HG03575 (cell line): ENCODE results near the gene EFEMP2.

ENCODE experiments used
- ATAC-seq: cut with Tn5 transposase; IDR thresholded peaks from one replicate; pipeline ENCODE4 v1.9.1; 2021; ENCODE audit not compliant: unreplicated experiment, insufficient number of reproducible peaks, low FRiP score; ENCODE audit errors: extremely low read depth

The EFEMP2 gene

DNA sequence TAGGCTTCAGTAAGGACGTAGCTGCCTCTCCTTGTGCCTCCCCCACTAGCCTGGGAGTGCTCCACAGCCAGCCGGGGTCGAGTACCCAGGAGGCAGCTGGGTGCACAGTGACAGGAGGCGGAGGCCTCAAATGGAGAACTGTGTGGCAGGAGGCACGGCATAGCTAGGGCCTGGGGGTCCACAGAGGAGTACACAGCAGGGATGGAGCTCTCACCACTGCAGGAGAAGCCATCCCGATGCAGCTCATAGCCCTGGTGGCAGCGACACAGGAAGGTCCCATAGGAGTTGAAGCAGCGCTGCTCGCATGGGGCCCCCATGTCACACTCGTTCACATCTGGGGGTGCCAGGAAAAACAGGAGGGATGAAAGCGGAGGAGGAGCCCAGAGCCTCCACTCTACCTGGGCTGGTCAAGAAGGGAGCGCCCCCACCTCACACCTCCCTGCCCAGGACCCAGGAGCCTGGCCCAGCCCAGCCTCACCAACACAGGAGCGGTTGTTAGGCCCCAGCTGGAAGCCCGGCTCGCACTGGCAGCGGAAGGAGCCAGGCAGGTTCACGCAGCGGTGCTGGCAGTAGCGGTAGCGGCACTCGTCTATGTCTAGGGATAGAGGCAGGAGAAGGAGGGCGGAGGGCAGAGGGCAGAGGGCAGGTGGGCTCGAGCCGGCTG lies 2.8 kb downstream of the EFEMP2 start:
- ATAC-seq, result no peak

DNA sequence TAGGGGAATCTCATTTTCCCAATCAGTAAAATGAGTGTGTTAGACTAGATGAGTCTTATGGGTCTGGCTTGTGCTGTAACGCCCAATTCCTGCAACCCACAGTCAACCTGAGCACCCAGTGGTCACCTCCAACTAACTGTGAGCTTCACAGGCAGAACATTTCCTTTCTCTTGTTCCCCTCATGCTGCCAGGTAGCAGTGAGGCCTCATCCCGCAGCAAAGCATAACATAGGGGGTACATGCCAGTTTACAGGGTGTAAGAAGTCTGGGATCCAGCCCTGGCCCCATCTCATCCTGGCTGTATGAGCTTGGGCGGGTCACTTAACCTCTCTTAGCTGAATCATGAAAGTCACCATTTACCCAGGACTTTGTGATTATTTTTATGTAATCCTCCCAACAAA lies 3.7 kb downstream of the EFEMP2 start:
- no peak for ATAC-seq

DNA sequence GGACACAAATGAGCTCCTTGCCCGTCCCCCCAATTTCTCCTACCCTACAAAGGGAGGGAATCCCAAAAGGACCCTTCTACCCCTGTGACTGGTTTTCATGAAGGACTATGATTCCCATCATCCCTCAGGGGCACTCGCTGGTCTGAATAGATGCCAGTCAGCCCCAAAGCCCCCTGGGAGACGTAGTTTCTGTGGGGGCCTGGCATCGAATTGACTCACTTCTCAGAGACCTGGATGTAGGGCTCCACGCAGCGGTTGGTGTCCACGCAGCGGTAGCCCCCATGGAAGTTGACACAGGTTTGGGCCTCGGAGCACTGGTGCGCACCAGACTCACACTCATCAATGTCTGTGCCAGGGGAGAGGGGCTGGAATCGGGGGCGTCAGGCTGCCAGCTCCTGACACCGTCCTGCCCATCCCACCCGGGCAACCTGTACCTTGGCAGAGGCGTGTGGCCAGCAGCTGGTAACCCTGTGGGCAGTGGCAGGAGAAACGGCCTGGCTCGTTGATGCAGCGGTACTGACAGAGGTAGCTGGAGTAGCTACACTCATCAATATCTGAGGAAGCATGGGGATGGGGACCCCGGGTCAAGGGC lies 4.4 kb downstream of the EFEMP2 start:
- no peak for ATAC-seq

DNA sequence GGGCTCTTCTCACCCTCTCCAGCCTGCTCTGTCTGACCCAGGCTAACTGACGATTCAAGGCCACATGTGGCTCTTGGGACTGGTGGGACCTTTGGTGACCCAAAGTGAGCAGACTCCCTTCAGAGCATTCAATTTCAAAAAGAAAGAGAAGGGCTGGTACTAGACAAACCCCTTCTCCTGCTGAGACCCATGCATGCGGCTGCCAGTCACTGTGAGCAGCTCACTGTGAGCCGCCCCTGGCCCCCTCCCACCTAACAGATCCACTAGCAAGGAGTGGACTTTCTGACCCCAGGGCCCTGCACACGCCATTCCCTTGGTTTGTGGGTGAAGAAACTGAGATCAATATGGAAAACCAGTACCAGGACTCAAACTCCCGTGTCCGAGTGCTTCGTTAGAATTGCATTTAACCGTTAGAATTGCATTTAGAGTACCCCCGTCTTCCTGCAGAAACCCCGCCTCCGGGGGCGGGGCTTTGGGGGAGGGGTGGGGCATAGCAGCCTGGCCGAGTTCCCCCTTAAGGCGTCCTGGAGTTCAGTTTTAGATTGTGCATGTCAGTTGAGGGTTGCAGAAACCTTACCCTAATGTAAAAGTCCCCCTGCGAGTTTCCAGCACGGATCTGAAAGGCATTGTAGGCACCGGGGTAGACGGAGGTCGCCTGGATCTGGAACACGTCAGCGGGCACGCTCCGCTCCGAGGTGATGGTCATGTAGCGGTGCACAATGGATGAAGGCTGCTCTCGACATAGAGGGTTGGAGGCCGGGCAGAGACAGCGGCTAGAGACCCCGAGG lies 5.1 kb downstream of the EFEMP2 start:
- ATAC-seq, result no peak

DNA sequence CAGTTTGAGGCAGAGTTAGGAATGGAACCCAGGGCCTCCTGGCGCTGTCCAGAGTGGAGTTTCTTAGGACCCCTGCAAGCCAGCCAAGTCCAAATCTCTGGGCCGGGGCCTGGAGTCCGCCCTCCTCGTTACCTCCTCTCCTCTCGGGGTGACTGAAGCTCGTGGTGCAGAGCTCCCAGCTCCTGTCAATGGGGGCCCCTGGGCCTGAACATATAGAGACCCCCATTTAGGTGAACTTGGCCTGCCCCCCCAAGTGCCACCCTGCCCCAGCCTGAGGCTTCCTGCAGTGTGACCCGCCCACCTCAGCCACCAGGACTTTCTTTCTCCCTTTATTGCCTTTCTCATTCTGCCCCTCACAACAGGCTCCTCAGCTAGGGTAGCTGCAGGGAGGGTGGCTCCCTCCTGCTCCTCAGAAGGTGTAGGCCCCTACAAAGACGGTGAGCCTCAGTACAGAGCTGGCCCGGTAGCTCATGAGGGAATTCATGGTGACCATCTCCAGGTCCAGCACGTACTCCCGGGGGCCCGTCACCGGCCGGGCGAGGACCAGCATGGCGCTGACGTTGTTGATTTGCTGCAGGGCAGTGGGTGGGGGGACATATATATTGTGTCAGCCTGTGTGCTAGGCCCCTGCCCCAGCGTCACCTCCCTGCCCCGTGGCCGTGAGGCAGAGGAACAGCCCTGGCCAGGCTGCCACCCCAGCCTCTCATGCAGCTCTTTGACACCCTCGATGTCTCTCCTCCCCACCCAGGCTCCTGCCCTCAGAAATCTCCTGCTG lies 5.9 kb downstream of the EFEMP2 start:
- ATAC-seq, result no peak

DNA sequence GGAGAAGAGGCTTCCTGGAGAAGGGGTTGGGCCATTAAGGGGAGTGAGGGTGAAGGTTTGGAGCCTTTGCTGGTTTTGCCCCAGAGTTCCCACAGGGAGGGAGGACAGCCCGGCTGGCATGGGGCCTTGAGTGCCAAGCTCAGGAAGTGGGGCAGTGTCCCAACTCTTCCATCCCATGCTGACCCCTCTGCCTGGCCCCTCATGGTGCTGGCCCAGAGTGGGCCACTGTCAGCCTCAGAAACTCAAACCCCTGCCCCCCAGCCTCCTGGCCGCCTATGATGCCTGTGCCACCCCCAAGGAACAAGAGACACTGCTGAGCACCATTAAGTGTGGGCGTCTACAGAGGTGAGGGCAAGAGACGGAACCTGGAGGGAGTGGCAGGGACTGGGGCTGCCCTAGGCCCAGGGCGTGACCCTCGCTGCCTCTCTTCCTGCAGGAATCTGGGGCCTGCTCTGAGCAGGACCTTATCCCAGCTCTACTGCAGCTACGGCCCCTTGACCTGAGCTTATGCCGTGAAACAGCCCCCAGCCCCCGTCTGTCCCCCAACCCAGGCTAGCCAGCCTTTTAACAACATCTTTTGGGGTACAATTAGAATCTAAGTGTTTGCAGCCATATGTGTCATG lies 6.9 kb downstream of the EFEMP2 start:
- ATAC-seq, result no peak

DNA sequence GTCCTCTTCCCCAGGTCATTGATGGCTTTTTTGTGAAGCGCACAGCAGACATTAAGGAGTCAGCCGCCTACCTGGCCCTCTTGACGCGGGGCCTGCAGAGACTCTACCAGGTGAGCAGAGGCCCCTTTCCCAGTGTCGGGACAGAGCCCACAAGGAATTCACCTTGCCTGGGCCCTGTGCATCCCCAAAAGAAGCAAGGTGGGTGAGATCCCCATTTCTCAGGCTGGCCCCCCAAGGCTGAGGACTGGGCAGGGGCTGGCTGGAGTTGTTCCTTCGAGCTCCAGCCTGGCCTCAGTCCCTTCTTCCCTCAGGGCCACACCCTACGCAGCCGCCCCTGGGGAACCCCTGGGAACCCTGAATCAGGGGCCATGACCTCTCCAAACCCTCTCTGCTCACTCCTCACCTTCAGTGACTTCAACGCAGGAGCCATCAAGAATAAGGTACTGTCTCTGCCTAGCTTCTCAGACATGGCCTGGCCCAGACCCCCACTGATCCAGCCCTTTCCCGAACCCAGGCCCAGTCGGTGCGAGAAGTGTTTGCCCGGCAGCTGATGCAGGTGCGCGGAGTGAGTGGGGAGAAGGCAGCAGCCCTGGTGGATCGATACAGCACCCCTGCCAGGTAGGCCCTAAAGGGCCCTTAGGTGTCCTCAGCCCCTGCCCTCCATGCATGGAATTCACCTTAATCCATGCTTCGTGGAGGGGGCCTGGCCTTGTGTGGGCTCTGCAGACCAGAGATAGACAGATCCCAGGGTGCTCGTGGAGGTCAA lies 7.7 kb downstream of the EFEMP2 start:
- ATAC-seq, result no peak

DNA sequence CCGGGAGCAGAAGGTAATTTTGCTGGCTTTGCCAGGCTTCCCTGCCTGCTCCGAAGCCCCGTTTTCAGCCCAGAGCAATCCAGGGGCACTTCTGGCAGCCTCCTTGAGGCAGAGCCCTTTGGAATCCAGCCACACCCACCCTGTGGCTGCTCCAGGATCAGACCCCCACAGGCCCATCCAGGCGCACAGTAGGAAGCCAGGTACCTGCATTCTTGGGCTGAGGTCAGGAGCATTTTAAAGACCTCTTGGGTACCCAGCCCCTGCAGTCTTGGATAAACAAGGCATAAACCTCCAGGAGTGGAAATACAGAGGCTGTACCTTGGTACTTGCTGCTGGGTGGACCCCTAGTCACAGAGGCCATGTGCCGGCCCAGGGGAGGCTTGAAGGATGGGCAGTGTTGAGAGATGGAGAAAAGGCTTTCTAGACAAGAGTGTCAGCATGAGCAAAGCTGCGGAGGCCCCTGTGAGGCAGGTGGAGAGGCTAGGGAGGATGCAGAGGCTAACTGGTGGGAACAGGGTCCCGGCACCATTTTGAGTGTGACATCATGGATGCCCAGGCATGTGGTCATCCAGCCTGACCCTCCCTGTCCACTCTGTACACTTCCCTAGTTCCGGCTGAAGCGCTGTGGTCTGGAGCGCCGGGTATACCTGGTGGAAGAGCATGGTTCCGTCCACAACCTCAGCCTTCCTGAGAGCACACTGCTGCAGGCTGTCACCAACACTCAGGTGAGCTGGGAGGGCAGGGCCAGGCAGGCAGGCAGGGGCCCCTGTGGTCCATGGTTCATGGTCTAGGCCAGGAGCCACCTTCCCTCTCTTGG lies 8.5 kb downstream of the EFEMP2 start:
- no peak for ATAC-seq

DNA sequence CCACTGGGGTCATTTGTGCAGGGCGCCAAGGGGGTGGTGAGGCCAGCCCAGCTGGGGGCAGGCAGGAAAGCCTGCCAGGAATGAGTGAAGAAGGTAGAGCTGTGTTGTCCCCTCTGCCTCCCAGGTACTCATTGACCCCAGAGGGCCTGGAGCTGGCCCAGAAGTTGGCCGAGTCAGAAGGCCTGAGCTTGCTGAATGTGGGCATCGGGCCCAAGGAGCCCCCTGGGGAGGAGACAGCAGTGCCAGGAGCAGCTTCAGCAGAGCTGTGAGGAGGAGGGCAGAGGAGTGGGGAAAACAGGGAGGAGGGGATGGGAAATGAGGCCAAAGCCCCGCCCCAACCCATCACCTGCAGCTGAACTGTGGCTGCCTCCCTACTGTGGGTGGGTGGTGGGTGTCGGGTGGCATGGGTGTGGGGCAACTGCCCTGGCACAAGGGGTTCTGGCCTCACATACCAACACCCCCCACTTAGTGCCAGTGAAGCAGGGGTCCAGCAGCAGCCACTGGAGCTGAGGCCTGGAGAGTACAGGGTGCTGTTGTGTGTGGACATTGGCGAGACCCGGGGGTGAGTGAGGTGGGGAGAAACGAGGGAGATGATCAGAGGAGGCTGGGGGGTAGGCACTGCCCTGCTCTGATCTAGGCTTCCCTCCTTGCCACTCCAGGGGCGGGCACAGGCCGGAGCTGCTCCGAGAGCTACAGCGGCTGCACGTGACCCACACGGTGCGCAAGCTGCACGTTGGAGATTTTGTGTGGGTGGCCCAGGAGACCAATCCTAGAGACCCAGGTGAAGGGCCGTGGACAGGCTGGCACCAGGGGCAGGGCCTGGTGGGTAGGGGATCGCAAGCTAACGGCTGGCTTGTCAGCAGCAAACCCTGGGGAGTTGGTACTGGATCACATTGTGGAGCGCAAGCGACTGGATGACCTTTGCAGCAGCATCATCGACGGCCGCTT lies 9.4 kb downstream of the EFEMP2 start:
- no peak for ATAC-seq

DNA sequence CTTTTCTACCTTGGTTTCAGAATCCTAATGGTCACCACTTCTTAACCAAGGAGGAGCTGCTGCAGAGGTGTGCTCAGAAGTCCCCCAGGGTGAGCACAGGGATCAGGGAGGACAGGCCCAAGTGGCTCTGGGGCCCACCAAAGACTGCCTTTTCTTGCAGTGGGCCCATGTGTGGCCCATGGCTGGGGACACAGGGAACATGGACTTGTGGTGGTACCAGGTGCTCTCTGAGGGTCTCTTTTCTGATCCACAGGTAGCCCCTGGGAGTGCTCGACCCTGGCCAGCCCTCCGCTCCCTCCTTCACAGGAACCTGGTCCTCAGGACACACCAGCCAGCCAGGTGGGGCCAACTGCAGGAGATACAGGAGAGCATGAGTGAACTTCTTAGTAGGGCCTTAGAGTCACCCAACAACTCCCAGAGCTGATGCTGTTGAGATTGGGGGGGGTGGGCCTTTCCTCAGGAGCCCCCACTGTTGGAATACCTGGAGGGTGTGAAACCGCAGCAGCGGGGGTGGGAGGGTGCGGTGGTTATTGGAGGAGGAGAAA lies 10.3 kb downstream of the EFEMP2 start:
- no peak for ATAC-seq

DNA sequence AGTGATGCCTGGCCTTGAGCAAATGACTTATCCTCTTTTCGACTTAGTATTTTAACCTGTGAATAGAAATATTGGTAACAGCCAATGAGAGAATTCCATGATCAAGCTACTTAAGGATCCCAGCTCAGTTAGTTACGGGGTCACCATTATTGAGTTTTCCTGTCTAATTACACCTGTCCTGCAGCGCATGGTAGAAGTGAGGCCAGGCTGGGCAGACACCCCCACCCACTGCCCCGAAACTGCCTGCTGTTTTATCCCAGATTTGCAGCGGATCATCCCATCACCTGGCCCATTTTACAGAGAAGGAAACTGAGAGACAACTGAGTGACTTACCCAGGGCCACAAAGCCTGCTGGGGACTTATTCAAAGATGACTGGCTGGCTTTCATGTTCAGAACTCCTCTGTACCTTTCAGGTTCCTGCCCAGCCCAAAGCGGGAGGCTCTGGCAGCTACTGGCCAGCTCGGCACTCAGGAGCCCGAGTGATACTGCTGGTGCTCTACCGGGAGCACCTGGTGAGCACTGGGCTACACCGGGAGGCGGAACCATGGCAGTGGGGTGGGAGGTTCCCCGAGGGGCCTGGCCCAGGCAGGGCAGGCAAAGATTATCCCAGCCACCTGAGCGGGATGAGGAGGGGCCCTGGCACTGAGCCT lies 10.9 kb downstream of the EFEMP2 start:
- ATAC-seq, result no peak

DNA sequence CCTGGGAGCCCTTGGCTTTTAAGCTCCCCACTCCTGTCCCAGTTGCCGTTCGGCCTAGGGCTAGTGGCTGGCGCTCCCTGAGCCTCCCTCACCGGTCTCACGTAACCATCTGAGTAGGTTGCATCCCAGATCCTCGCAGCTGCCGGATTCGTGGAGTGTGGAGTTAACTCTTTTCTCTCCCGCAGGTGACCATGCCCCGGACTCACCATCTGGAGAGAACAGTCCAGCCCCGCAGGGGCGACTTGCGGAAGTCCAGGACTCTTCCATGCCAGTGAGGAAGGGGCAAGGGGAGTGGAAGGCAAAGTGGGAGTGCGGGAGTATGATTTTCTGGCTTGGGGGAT lies 11.5 kb downstream of the EFEMP2 start:
- no peak for ATAC-seq

DNA sequence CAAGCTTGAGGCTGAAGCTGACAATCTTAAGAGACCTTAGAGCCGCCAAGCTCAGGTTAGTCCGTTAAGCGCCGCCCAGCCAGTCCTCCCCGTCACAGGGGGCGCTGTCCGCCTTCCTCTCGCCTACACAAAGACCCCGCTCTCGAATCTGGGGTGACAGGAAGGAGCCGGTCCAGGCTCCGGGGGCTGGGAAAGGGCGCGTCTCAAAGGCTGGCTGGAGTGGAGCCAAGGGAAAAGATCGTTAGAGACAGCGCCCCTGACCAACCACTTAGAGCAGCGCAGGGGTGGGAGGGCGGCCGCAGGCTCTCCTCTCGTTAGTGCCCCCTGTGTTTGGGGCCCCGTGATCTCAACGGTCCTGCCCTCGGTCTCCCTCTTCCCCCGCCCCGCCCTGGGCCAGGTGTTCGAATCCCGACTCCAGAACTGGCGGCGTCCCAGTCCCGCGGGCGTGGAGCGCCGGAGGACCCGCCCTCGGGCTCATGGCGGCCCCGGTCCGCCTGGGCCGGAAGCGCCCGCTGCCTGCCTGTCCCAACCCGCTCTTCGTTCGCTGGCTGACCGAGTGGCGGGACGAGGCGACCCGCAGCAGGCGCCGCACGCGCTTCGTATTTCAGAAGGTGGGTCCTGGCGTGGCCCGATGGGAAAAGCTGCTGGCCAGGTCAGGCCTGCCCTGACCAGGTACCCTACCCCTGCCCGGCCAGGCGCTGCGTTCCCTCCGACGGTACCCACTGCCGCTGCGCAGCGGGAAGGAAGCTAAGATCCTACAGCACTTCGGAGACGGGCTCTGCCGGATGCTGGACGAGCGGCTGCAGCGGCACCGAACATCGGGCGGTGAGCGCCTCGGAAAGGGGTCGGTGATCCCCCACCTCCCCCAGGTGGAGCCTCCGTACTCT lies 12.1 kb downstream of the EFEMP2 start, which contains the start of gene MUS81:
Gene MUS81 (plus strand): TSS at position 156 of the 887 bp plus-strand sequence. CDS start 321 bp downstream, at position 477.
- ATAC-seq, result no peak

DNA sequence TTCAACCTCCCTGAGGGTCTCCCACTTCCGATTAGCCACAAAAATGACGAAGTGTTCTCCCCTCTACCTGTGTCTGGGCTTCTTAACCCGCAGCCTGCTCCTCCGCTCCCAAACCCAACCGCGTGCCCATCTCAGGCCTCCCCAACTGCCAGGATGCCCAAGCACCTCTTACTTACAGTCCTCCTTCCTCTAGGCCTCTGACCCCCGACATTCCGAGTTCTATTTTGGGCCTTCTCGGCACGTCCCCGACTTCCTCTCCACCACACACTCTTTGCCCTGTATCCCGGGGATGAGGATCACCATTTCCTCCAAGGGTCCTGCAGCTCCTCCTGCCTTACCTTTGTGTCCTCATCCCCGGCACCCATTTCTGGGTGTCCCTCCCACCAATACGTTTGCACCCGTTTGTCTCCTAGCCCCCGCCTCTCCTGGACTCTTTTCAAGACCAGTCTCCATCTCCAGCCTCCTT lies 12.8 kb downstream of the EFEMP2 start:
- no peak for ATAC-seq
